ENCODE data around the gene ZNF322.

- TF ChIP-seq POLR2AphosphoS5 (IDR thresholded peaks at IDR 0.05; ENCODE audit: low read depth, low read length): no peak
- TF ChIP-seq TAF1 (IDR thresholded peaks at IDR 0.05; ENCODE audit: borderline replicate concordance, insufficient read depth, low read length): no peak
Observed at GRCh38 chr6:26602262-26602661, 57.3 kb downstream of the ZNF322 start.
